SK-N-SH (cell line): ENCODE results near the gene KLK11.

Experiments
- GABPA ChIP-seq: IDR thresholded peaks from 2 replicates; pipeline ENCODE4 v1.4.0; 2012; ENCODE audit warnings: low read depth, mild to moderate bottlenecking
- NRF1 ChIP-seq: IDR thresholded peaks from 2 replicates; pipeline ENCODE4 v1.6.1; 2012; ENCODE audit warnings: low read depth, mild to moderate bottlenecking, low read length
- RFX5 ChIP-seq: IDR thresholded peaks from 2 replicates; pipeline ENCODE4 v1.6.1; 2012; ENCODE audit warnings: mild to moderate bottlenecking, improper control_type of control experiment, low read length
- SMC3 ChIP-seq: IDR thresholded peaks from 2 replicates; pipeline ENCODE4 v1.6.1; 2012; ENCODE audit warnings: low read depth, low read length, improper control_type of control experiment
- TAF1 ChIP-seq: IDR thresholded peaks from 2 replicates; pipeline ENCODE4 v1.6.1; 2012; ENCODE audit warnings: low read depth, mild to moderate bottlenecking, low read length, moderate library complexity, borderline replicate concordance
- YY1 ChIP-seq: IDR thresholded peaks from 2 replicates; pipeline ENCODE4 v1.4.0; 2012; ENCODE audit warnings: low read depth, mild to moderate bottlenecking
- TF ChIP-seq, protein P1 (sequence below): fragments of 200-600 bp; sonication (generic); IDR thresholded peaks from 2 replicates; pipeline ENCODE4 v1.6.1; 2017; ENCODE audit warnings: antibody characterized with exemption, mild to moderate bottlenecking, moderate library complexity

DNA sequence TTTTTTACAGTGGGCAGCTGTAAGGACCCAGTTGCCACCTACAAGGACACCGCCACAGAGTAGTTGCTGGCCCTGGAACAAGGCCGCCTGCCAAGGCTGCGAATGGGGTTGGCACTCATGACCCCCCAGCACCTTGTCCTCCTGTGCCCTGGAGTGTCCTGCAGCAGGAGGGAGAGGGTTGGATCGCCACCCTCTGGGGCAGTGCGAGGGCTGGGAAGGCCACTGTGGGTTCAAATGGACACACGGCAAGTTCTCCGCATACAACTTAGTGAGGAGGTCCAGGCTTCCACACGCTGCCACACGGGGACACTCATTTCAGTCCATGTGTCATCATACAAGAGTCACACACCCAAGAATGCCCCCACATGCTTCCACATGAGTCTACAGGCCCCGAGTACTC lies 26.0 kb downstream of the KLK11 start:
- TF ChIP-seq, protein P1, sequence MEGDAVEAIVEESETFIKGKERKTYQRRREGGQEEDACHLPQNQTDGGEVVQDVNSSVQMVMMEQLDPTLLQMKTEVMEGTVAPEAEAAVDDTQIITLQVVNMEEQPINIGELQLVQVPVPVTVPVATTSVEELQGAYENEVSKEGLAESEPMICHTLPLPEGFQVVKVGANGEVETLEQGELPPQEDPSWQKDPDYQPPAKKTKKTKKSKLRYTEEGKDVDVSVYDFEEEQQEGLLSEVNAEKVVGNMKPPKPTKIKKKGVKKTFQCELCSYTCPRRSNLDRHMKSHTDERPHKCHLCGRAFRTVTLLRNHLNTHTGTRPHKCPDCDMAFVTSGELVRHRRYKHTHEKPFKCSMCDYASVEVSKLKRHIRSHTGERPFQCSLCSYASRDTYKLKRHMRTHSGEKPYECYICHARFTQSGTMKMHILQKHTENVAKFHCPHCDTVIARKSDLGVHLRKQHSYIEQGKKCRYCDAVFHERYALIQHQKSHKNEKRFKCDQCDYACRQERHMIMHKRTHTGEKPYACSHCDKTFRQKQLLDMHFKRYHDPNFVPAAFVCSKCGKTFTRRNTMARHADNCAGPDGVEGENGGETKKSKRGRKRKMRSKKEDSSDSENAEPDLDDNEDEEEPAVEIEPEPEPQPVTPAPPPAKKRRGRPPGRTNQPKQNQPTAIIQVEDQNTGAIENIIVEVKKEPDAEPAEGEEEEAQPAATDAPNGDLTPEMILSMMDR, result no peak
- TF ChIP-seq GABPA (no peak), TAF1 (no peak), YY1 (no peak), NRF1 (no peak), RFX5 (no peak), SMC3 (no peak)
